RWPE1 (cell line): Measurements from ENCODE around the gene RFTN1.

Experiments used
- CTCF ChIA-PET: fragments of 350-600 bp; sonication (Branson Sonifier 250); formaldehyde crosslinking; extraction: SDS; loops from one replicate; lab custom pipeline; 2021; lab: Yijun Ruan, JAX
- POLR2A ChIA-PET: fragments of 400-600 bp; formaldehyde crosslinking; extraction: SDS; loops from one replicate; lab custom pipeline; 2020; ENCODE audit warnings: antibody characterized with exemption; ENCODE audit not compliant: low non-redundant PET; lab: Yijun Ruan, JAX
- DNase-seq: peaks from one replicate; pipeline ENCODE4 v3.0.0; 2012; ENCODE audit warnings: low spot score
- H3K27ac ChIP-seq: fragments of 450-650 bp; 2 replicates; pipeline ENCODE4 v1.5.1; 2017
- TF ChIP-seq, protein P1 (sequence below): fragments of 450-650 bp; conservative IDR thresholded peaks from 2 replicates; pipeline ENCODE4 v1.5.1; 2017; ENCODE audit warnings: low read depth, mild to moderate bottlenecking

RFTN1 gene

GRCh38 chr3:16273867-16274266 is 239.6 kb downstream of the RFTN1 start:
- DNase-seq = no peak
- ChIA-PET POLR2A (no interaction called here), CTCF (no interaction called here)
- H3K27ac ChIP-seq = no peak overlapping the region
- TF ChIP-seq, protein P1, sequence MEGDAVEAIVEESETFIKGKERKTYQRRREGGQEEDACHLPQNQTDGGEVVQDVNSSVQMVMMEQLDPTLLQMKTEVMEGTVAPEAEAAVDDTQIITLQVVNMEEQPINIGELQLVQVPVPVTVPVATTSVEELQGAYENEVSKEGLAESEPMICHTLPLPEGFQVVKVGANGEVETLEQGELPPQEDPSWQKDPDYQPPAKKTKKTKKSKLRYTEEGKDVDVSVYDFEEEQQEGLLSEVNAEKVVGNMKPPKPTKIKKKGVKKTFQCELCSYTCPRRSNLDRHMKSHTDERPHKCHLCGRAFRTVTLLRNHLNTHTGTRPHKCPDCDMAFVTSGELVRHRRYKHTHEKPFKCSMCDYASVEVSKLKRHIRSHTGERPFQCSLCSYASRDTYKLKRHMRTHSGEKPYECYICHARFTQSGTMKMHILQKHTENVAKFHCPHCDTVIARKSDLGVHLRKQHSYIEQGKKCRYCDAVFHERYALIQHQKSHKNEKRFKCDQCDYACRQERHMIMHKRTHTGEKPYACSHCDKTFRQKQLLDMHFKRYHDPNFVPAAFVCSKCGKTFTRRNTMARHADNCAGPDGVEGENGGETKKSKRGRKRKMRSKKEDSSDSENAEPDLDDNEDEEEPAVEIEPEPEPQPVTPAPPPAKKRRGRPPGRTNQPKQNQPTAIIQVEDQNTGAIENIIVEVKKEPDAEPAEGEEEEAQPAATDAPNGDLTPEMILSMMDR = no peak

- POLR2A ChIA-PET = no interaction called here
Observed at GRCh38 chr3:16272588-16272987, 240.9 kb downstream of the RFTN1 start.

GRCh38 chr3:16270855-16271254 is 242.6 kb downstream of the RFTN1 start:
- no peak for DNase-seq
- ChIA-PET POLR2A (no interaction called here), CTCF (interaction anchor here (0.6 kb wide), 1 partner anchor 1488 kb away, joined by 4 read pairs; no protein-coding TSS in a partner anchor)
- TF ChIP-seq, protein P1 = no peak
- no peak overlapping the region for H3K27ac ChIP-seq

More at GRCh38 chr3:16272588-16272987, 240.9 kb downstream of the RFTN1 start:
- TF ChIP-seq, protein P1 = no peak
- CTCF ChIA-PET = no interaction called here
- no peak overlapping the region for H3K27ac ChIP-seq
- DNase-seq = no peak

GRCh38 chr3:16266714-16267113 is 246.8 kb downstream of the RFTN1 start:
- TF ChIP-seq, protein P1 = no peak
- ChIA-PET POLR2A (no interaction called here), CTCF (no interaction called here)
- H3K27ac ChIP-seq = no peak overlapping the region
- peak; percentile 18 for DNase-seq
